ENCODE results near the gene ZNF829.

GRCh38 chr19:36876993-36877938 is 38.8 kb downstream of the ZNF829 start:
- TF ChIP-seq, protein P1, sequence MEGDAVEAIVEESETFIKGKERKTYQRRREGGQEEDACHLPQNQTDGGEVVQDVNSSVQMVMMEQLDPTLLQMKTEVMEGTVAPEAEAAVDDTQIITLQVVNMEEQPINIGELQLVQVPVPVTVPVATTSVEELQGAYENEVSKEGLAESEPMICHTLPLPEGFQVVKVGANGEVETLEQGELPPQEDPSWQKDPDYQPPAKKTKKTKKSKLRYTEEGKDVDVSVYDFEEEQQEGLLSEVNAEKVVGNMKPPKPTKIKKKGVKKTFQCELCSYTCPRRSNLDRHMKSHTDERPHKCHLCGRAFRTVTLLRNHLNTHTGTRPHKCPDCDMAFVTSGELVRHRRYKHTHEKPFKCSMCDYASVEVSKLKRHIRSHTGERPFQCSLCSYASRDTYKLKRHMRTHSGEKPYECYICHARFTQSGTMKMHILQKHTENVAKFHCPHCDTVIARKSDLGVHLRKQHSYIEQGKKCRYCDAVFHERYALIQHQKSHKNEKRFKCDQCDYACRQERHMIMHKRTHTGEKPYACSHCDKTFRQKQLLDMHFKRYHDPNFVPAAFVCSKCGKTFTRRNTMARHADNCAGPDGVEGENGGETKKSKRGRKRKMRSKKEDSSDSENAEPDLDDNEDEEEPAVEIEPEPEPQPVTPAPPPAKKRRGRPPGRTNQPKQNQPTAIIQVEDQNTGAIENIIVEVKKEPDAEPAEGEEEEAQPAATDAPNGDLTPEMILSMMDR (conservative IDR thresholded peaks at IDR 0.05) = no peak
- TF ChIP-seq EZH2 (IDR thresholded peaks at IDR 0.05; ENCODE audit: low read depth) = no peak

All from PC-9 (cell line).